Measurements from ENCODE around the gene DCDC1.

The DCDC1 gene

GRCh38 chr11:31139479-31139878 is 230.1 kb downstream of the DCDC1 start:
- TF ChIP-seq CTCF (IDR thresholded peaks at IDR 0.05; ENCODE audit: low read depth, low read length): no peak
- no peak for DNase-seq (ENCODE audit: low read depth in 2 of 2)
- H3K4me3 ChIP-seq (replicated peaks in 1 of 2; ENCODE audit: low read depth in 2 of 2, low read length in 2 of 2): no peak overlapping the region

GRCh38 chr11:31132531-31133421 is 236.8 kb downstream of the DCDC1 start:
- no peak for DNase-seq (ENCODE audit: low read depth in 2 of 2)
- no peak overlapping the region for H3K4me3 ChIP-seq (replicated peaks in 1 of 2; ENCODE audit: low read depth in 2 of 2, low read length in 2 of 2)
- TF ChIP-seq CTCF (IDR thresholded peaks at IDR 0.05; ENCODE audit: low read depth, low read length): no peak

GRCh38 chr11:31131760-31132159 is 237.8 kb downstream of the DCDC1 start:
- DNase-seq (ENCODE audit: low read depth in 2 of 2): no peak
- no peak overlapping the region for H3K4me3 ChIP-seq (replicated peaks in 1 of 2; ENCODE audit: low read depth in 2 of 2, low read length in 2 of 2)
- TF ChIP-seq CTCF (IDR thresholded peaks at IDR 0.05; ENCODE audit: low read depth, low read length): no peak

- no peak for DNase-seq (ENCODE audit: low read depth in 2 of 2)
- no peak for TF ChIP-seq CTCF (IDR thresholded peaks at IDR 0.05; ENCODE audit: low read depth, low read length)
- H3K4me3 ChIP-seq (replicated peaks in 1 of 2; ENCODE audit: low read depth in 2 of 2, low read length in 2 of 2): no peak overlapping the region
Observed at GRCh38 chr11:31127290-31127689, 242.2 kb downstream of the DCDC1 start.

GRCh38 chr11:31120428-31120827 is 249.1 kb downstream of the DCDC1 start:
- TF ChIP-seq CTCF (IDR thresholded peaks at IDR 0.05; ENCODE audit: low read depth, low read length): no peak
- no peak overlapping the region for H3K4me3 ChIP-seq (replicated peaks in 1 of 2; ENCODE audit: low read depth in 2 of 2, low read length in 2 of 2)
- DNase-seq (ENCODE audit: low read depth in 2 of 2): no peak

- no peak for DNase-seq (ENCODE audit: low read depth in 2 of 2)
- H3K4me3 ChIP-seq (replicated peaks in 1 of 2; ENCODE audit: low read depth in 2 of 2, low read length in 2 of 2): no peak overlapping the region
- TF ChIP-seq CTCF (IDR thresholded peaks at IDR 0.05; ENCODE audit: low read depth, low read length): no peak
Observed at GRCh38 chr11:31118566-31118965, 251.0 kb downstream of the DCDC1 start.

Data from cardiac fibroblast (primary cell).